Activated naive CD4-positive, alpha-beta T cell (primary cell): ENCODE measurements around the gene RDH13.

ENCODE experiments used
- DNase-seq, 4 experiments: peaks; one replicate each; lab custom pipeline; 2025; lab: John Stamatoyannopoulos, UW

RDH13 gene

GRCh38 chr19:55091955-55092354 lies 29.0 kb upstream of the RDH13 start:
- no peak for DNase-seq

GRCh38 chr19:55091126-55091910 lies 28.4 kb upstream of the RDH13 start:
- no peak for DNase-seq

GRCh38 chr19:55090564-55090963 lies 27.6 kb upstream of the RDH13 start:
- no peak for DNase-seq

GRCh38 chr19:55089342-55089944 lies 26.5 kb upstream of the RDH13 start:
- DNase-seq = no peak

GRCh38 chr19:55088543-55089341 lies 25.8 kb upstream of the RDH13 start:
- DNase-seq = peak; percentile 63 to 83 (median 75)

- DNase-seq = no peak
Observed at GRCh38 chr19:55088021-55088451, 25.1 kb upstream of the RDH13 start.

- no peak for DNase-seq
Observed at GRCh38 chr19:55087542-55087901, 24.6 kb upstream of the RDH13 start.

- DNase-seq = peak in 2 of 4 experiments; percentile 9 to 17
Observed at GRCh38 chr19:55086730-55087541, 24.0 kb upstream of the RDH13 start.

- DNase-seq = no peak
Observed at GRCh38 chr19:55085923-55086715, 23.2 kb upstream of the RDH13 start.

GRCh38 chr19:55084416-55084815 lies 21.5 kb upstream of the RDH13 start:
- DNase-seq = no peak

GRCh38 chr19:55083004-55083850 lies 20.3 kb upstream of the RDH13 start:
- DNase-seq = no peak

- DNase-seq = no peak
Observed at GRCh38 chr19:55082020-55082851, 19.3 kb upstream of the RDH13 start.

- DNase-seq = no peak
Observed at GRCh38 chr19:55081770-55082019, 18.7 kb upstream of the RDH13 start.

- peak; percentile 53 to 81 (median 75) for DNase-seq
Observed at GRCh38 chr19:55080968-55081769, 18.2 kb upstream of the RDH13 start.

GRCh38 chr19:55080121-55080967 lies 17.4 kb upstream of the RDH13 start:
- DNase-seq = peak in 2 of 4 experiments; percentile 12 to 33

- no peak for DNase-seq
Observed at GRCh38 chr19:55079400-55080038, 16.6 kb upstream of the RDH13 start.

- DNase-seq = no peak
Observed at GRCh38 chr19:55078996-55079395, 16.0 kb upstream of the RDH13 start.
